NB4 (cell line): Measurements from ENCODE around the gene GABRG3.

Source experiments
- DNase-seq: peaks from one replicate; pipeline ENCODE4 v3.0.0; 2010; ENCODE audit warnings: low read depth
- H3K4me3 ChIP-seq: one replicate; pipeline ENCODE4 v1.5.1; 2011; ENCODE audit warnings: mild to moderate bottlenecking, low read depth, low read length, moderate library complexity
- CTCF ChIP-seq: IDR thresholded peaks from one replicate; pipeline ENCODE4 v1.5.1; 2012; ENCODE audit warnings: low read depth, low read length
- MAX ChIP-seq: IDR thresholded peaks from 2 replicates; pipeline ENCODE4 v1.6.1; 2011; ENCODE audit warnings: low read depth, low read length
- MYC ChIP-seq: IDR thresholded peaks from 2 replicates; pipeline ENCODE4 v1.6.1; 2011; ENCODE audit warnings: low read depth, low read length
- POLR2A ChIP-seq: IDR thresholded peaks from 2 replicates; pipeline ENCODE4 v1.6.1; 2011; ENCODE audit warnings: mild to moderate bottlenecking; ENCODE audit not compliant: insufficient read length; ENCODE audit errors: extremely low read depth

The GABRG3 gene

GRCh38 chr15:27499719-27500118 lies 528.7 kb downstream of the GABRG3 start:
- H3K4me3 ChIP-seq: no peak overlapping the region
- TF ChIP-seq MYC (no peak), CTCF (no peak), POLR2A (no peak), MAX (no peak)
- no peak for DNase-seq

- H3K4me3 ChIP-seq: no peak overlapping the region
- no peak for DNase-seq
- no peak for TF ChIP-seq MYC
- TF ChIP-seq POLR2A: no peak
- TF ChIP-seq CTCF: no peak
- TF ChIP-seq MAX: no peak
Observed at GRCh38 chr15:27500206-27500605, 529.2 kb downstream of the GABRG3 start.

GRCh38 chr15:27506752-27507151 lies 535.8 kb downstream of the GABRG3 start:
- no peak for DNase-seq
- no peak for TF ChIP-seq MYC
- no peak for TF ChIP-seq POLR2A
- TF ChIP-seq MAX: no peak
- H3K4me3 ChIP-seq: no peak overlapping the region

- H3K4me3 ChIP-seq: no peak overlapping the region
- TF ChIP-seq CTCF: no peak
- no peak for TF ChIP-seq POLR2A
- TF ChIP-seq MAX: no peak
- TF ChIP-seq MYC: no peak
- no peak for DNase-seq
Observed at GRCh38 chr15:27509014-27509413, 538.0 kb downstream of the GABRG3 start.

- TF ChIP-seq CTCF (no peak), MYC (no peak), MAX (no peak), POLR2A (no peak)
- no peak for DNase-seq
- H3K4me3 ChIP-seq: no peak overlapping the region
Observed at GRCh38 chr15:27512281-27513001, 541.5 kb downstream of the GABRG3 start.

GRCh38 chr15:27514526-27514925 lies 543.5 kb downstream of the GABRG3 start:
- no peak for DNase-seq
- H3K4me3 ChIP-seq: no peak overlapping the region
- no peak for TF ChIP-seq MYC
- TF ChIP-seq POLR2A: no peak
- TF ChIP-seq CTCF: no peak
- no peak for TF ChIP-seq MAX
